HG02885 (cell line): ENCODE measurements around the gene RPS6KC1.
A peak's percentile ranks its signal among the peaks of the same experiment; 100 is the strongest.
"Not testable (repeated sequence)": the region's sequence is repeated elsewhere in the genome, so short reads cannot be mapped to it uniquely, and the experiment has no call there.

Source experiments
- ATAC-seq: cut with Tn5 transposase; IDR thresholded peaks from one replicate; pipeline ENCODE4 v1.9.1; 2021; ENCODE audit warnings: mild to moderate bottlenecking; ENCODE audit not compliant: unreplicated experiment, poor library complexity

RPS6KC1 gene

GRCh38 chr1:213103377-213104306 is 52.6 kb downstream of the RPS6KC1 start:
- peak; percentile 60 for ATAC-seq

DNA sequence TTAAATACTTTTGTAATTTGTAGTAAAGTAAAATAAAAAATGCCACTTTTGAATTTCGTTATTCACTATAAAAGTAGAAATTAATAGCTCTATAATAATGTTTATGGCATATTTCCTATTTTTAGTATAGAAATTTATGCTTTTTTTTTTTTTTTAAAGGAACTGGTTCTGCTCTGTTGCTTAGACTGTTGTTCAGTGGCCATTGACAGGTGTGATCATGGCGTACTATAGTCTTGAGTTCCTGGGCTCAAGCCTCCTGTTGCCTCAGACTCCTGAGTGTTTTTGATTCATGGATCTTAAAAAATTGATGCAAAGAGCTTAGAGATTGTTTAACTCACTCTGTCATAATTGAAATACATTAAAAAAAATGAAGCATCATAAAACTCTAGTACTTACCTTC is 53.6 kb downstream of the RPS6KC1 start:
- no peak for ATAC-seq

DNA sequence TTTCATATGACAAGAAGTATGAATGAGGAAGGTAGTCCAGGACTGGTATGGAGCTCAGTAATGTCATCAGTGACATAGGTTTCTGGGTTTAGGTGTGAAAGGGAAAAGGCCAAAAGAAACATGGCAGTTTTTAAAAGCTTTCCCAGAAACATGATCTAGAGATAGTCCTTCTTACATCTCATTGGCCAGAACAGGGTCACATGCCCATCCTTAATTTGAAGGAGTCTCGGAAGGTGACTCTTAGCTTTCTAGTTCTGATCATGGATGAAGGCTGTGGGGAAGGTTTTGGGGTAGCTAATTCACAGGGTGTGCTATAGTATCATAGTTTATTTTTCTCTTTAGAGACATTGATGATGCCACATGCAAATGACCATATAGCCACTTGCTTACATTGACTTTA is 55.3 kb downstream of the RPS6KC1 start:
- ATAC-seq = no peak

DNA sequence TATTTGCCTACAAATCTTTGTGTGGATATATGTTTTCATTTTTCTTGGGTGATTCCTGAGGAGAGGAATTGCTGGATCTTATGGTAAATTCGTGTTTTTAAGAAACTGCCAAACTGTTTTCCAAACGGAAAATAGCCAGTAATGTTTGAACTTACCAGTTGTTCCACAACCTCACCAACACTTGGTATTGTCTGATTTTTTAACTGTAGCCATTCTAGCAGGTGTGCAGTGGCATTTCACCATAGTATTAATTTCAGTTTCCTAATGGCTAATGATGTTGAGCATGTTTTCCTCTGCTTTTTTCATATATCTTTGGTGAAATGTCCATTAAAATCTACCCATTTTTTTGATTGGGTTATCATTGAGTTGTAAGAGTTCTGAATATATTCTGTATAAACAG is 56.6 kb downstream of the RPS6KC1 start:
- no peak for ATAC-seq

GRCh38 chr1:213110349-213111300 is 59.6 kb downstream of the RPS6KC1 start:
- ATAC-seq = peak; percentile 73

GRCh38 chr1:213111502-213111901 is 60.5 kb downstream of the RPS6KC1 start:
- ATAC-seq = no peak

- ATAC-seq = not testable (repeated sequence)
Observed at GRCh38 chr1:213112723-213113122, 61.7 kb downstream of the RPS6KC1 start.

- ATAC-seq = not testable (repeated sequence)
Observed at GRCh38 chr1:213117699-213118180, 66.7 kb downstream of the RPS6KC1 start.

- ATAC-seq = no peak
Observed at GRCh38 chr1:213119794-213120193, 68.8 kb downstream of the RPS6KC1 start.

DNA sequence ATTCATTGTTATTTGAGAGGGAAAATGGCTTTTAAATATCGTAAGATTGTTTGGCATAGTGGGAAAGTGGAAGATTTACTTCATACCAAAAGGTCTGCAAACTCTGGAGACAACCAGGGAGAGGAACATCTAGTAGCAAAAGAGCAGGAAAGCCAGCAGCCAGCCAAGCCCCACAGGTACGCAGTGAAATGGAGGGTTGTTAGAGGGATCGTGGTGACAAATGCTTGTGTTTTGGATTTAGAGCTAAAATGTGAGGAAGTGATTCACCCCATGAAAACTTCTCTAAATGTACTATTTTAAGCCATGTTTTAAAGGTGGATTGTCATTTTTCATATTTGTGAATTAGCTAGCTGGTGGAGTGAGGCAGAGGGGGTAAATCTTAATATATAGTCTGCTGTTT is 69.3 kb downstream of the RPS6KC1 start:
- no peak for ATAC-seq

- ATAC-seq = no peak
Observed at GRCh38 chr1:213120961-213121360, 69.9 kb downstream of the RPS6KC1 start.

DNA sequence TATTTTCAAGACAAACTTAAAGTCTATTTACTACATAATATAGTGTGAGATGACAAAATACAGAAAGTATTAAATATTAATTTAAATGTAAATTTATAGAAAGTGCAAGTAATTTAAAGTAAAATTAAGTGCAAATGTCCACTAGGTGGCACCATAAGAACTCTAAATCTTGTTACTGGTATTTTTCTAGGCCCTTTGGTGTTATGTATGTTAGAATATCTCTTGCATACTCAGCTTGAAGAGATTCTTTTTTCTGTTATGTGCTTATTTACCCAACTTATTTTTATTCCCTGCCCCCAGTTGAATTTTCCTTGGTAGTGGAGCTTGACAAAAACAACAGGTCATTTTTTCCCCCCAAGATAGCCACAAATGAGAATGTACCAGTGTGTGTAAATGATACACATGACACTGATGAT is 71.5 kb downstream of the RPS6KC1 start:
- ATAC-seq = no peak

GRCh38 chr1:213123087-213123486 is 72.0 kb downstream of the RPS6KC1 start:
- no peak for ATAC-seq

- no peak for ATAC-seq
Observed at GRCh38 chr1:213123536-213123935, 72.5 kb downstream of the RPS6KC1 start.

GRCh38 chr1:213124590-213124989 is 73.5 kb downstream of the RPS6KC1 start:
- ATAC-seq = no peak

DNA sequence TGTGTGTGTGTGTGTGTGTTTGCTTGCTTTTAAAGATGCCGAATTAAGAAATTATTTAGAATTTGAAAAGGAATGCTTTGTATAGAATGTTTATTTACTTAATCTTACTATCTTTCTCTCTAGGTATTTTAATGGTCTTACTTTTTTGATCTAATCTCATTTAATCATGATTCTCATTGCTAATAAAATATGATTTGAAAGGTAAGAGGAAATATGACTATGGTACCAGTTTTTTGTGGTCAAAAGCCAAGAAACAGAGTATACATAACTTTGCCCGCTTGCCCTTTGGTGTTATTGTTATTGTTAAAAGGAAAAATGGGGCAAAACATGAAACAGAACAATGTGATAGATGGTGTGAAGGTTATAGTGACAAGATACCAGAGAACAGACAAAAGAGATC is 74.6 kb downstream of the RPS6KC1 start:
- ATAC-seq = no peak

DNA sequence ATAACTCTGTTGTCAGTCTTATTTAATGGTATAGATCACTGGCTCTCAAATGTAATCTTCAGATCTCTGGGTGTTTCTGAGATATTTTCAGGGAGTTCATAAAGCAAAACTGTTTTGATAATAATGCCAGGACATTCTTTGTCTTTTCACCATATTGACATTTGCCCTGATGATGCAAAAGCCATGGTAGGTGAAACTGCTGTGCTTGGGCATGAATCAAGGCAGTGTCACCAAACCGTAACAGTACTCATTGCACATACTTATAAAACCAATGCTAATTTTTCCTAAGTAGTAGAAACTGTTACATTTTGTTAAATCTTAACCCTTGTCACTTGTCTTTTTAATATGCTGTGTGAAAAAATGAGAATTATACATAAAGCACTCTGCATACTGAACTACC is 76.0 kb downstream of the RPS6KC1 start:
- ATAC-seq = no peak

- ATAC-seq = no peak
Observed at GRCh38 chr1:213131851-213132655, 81.0 kb downstream of the RPS6KC1 start.

- no peak for ATAC-seq
Observed at GRCh38 chr1:213135572-213135971, 84.5 kb downstream of the RPS6KC1 start.
